GM18951 (cell line): ENCODE measurements around the gene BHMT2.

ENCODE experiments used
- POLR2A ChIP-seq: IDR thresholded peaks from 4 replicates; pipeline ENCODE4 v1.6.1; 2011; ENCODE audit warnings: mild to moderate bottlenecking; ENCODE audit not compliant: insufficient read length, insufficient read depth; ENCODE audit errors: extremely low read depth
- in situ Hi-C: fragments of 300-500 bp; cut with MboI; formaldehyde crosslinking; loops from one replicate; pipeline ENCODE4 v1.12.0; 2022; ENCODE audit warnings: low sequenced_read_pairs, mixed read lengths, inconsistent platforms; ENCODE audit not compliant: unreplicated experiment

Gene BHMT2

DNA sequence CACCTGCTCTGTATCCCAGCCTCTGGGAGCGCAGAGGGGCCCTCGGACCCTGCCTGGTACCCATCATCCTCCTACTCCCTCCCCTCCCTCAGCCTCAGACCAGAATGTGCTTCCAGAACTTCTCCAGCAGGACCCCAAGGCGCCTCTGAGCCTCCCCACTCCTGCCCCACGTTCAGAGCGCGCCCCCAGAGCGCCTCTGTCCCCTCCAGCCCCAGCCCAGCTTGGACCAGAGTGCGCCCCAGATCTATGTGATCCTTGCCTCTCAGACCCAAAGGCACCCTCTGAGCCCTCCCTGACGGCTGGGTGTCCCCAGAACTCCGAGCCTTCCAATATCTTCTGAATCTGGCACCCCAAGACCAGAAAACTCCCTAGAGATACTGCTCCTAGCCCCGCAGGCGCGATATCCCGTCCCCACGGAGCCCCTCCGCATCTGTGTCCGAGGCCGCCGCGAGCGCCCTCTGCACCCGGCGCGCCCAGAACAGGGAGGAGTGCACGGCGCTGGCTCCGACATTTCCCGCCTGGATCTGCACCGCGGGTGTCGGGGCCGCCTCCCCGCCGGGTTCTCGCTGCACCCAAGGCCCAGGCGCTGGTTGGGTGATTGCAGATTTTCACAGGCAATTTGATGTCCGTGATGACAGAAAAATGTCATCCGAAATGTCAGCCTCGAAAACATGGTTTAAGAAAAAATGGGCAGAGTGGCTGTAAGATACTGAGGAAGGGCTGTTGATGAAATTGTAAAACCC, 42.6 kb downstream of the BHMT2 start:
- no peak for TF ChIP-seq POLR2A
- in situ Hi-C loops = no loop called here

DNA sequence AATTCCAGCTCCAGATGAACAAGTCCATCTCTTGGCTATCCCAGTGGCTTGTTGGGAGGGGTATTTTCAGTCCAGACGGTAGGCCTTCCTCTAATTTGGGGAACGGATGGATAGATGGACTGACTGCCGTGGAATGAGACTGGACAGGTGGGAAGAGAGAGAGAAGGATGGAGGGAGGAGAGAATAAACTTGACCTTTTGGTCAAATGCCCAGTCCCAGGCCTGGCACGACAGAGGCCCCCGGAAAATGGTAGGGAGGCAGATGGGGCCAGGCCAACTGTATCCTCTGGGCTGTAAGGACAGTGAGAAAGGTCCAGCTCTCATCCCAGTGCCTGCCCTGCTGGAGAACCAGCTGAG, 43.1 kb downstream of the BHMT2 start:
- TF ChIP-seq POLR2A = no peak
- in situ Hi-C loops = no loop called here

GRCh38 chr5:79119486-79119885, 49.9 kb downstream of the BHMT2 start:
- no peak for TF ChIP-seq POLR2A
- in situ Hi-C loops = no loop called here

GRCh38 chr5:79120221-79120620, 50.7 kb downstream of the BHMT2 start:
- in situ Hi-C loops = no loop called here
- no peak for TF ChIP-seq POLR2A

GRCh38 chr5:79122973-79123372, 53.4 kb downstream of the BHMT2 start:
- TF ChIP-seq POLR2A = no peak
- in situ Hi-C loops = no loop called here

- TF ChIP-seq POLR2A = no peak
- in situ Hi-C loops = loop anchor here (25.0 kb wide), 1 partner anchor 338 kb away; no protein-coding TSS in a partner anchor
These were observed 55.0 kb downstream of the BHMT2 start for GRCh38 chr5:79124607-79125006.

DNA sequence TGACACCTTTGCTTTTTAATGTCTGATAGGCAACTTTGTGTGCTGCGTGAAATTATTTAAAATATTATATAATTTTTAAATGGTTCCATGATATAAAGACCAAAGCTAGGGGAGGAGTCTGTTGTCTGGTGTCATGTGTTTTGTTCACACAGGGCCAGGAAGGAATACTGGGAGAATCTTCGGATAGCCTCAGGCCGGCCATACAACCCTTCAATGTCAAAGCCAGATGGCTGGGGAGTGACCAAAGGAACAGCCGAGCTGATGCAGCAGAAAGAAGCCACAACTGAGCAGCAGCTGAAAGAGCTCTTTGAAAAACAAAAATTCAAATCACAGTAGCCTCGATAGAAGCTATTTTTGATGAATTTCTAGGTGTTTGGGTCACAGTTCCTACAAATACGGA, 61.2 kb downstream of the BHMT2 start:
- no peak for TF ChIP-seq POLR2A
- in situ Hi-C loops = loop anchor here (25.0 kb wide), 1 partner anchor 332 kb away; no protein-coding TSS in a partner anchor

DNA sequence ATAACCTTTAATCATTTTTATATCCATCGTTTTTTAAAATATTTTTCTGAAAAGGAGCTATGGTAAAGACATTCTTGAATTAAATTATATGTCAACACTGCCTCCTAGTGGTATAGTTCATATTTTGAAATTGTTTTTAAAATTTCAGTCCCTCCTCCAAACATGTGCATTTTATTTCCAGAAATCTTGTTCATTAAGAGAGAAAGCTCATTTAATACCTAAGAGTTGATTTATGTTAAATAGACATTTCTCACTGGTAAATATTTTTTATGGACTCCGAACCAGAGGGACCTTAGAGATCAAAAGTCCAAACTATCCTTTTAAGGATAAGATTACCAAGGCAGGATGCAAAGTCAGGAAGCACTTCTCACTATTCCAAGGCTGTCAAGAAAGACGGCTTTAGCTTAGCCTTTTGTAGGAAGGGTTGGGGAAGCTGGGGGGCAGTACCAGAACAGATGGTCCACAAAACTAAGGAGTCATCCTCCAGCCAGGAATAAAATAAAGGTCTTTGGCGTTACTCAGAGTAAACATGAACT, 63.6 kb downstream of the BHMT2 start:
- no peak for TF ChIP-seq POLR2A
- in situ Hi-C loops = loop anchor here (25.0 kb wide), 1 partner anchor 329 kb away; no protein-coding TSS in a partner anchor

GRCh38 chr5:79133657-79134451, 64.3 kb downstream of the BHMT2 start:
- no peak for TF ChIP-seq POLR2A
- in situ Hi-C loops = loop anchor here (25.0 kb wide), 1 partner anchor 328 kb away; no protein-coding TSS in a partner anchor

DNA sequence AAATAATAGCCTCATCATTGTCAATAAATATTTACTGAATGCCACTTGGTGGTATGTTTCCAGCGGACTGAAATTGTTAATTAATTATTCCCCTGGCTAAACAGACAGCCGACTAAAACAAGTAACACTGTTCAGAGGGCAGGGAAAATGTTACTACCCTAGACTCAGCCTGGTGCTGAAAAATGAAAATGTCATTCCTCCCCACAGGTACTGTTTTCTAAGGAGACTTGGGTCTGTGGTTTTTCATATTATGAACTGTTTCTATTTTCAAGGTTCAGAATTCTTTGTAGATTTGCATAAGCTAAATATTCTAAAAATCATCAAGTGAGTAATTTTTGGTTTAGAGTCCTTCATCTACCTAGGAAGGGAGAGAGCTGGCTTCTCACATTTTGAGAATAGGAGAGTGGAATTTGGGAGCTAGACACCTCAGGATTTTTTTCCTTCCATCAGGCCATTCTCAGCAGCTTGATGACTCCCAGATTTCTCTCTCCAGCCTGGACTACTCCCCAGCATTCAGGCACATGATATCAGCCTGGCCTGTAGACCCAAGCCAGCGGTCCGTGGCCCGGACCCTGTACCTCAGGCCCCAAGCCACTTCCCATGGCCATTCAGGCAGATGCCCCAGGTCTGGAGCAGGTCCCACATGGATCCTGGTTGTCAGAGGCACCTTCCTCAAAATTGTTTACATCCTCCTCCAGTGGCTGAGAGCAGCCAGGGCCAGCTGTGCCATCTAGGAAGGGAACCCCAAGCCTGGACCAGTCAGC, 66.4 kb downstream of the BHMT2 start:
- TF ChIP-seq POLR2A = no peak
- in situ Hi-C loops = loop anchor here (25.0 kb wide), 1 partner anchor 326 kb away; no protein-coding TSS in a partner anchor

- in situ Hi-C loops = loop anchor here (25.0 kb wide), 1 partner anchor 326 kb away; no protein-coding TSS in a partner anchor
- TF ChIP-seq POLR2A = no peak
These were observed 67.1 kb downstream of the BHMT2 start for GRCh38 chr5:79136618-79137017.
